ENCODE data around the gene AGXT2.
"Not testable (repeated sequence)": the region's sequence is repeated elsewhere in the genome, so short reads cannot be mapped to it uniquely, and the experiment has no call there.

Gene AGXT2

DNA sequence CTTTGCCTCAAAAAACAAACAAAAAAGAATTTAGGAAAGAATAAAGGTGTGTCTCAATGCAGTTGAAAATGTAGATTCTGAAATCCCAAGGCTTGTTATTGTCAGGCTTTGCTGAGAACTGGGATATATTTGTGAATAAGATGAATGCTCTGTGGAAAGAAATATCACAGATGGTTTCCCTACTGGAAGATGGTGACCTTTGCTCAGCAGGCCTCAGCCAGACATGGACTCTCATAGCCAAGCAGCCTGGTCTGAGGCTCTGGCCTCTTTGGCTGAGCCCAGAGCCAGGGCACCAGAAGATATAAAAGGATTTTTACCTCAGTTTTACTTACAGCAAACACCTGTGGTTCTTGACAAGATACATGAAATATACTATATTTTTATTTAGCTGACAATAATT, 37.1 kb downstream of the AGXT2 start:
- DNase-seq: no peak

GRCh38 chr5:35009657-35010056, 38.1 kb downstream of the AGXT2 start:
- no peak for DNase-seq

DNA sequence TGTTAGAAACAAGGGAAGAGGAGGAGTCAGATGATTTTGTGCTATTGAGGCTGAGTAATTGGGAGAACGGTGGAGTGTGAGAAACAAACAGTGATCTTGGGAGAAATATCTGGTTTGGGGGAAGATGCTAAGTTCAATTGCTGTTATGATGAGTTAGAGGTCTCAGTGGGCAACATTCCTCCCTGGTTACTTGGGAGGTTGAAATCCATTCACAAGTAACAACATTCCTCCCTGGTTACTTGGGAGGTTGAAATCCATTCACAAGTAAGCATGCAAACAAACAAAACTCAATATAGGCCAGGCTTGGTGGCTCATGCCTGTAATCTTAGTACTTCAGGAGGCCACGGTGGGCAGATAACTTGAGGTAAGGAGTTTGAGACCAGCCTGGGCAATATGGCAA, 38.7 kb downstream of the AGXT2 start:
- DNase-seq: no peak

DNA sequence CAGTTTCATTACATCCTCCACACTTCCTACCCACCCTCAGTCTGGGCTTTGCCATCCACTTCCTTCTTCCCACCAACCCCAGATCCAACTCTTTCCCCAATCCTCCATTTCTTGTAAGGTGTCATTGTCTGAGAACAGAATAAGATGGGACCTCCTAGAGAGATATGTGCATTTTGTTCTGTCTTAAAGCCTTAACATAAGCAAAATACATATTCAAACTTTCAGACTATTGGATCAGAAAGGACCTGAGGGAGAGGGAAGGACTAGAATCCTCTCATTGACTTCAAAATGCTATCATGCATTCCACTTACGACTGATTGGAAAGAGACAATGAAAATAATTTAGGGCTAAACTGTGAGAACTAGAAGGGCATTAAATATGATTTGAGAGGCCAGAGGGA, 43.0 kb downstream of the AGXT2 start:
- DNase-seq: no peak

DNA sequence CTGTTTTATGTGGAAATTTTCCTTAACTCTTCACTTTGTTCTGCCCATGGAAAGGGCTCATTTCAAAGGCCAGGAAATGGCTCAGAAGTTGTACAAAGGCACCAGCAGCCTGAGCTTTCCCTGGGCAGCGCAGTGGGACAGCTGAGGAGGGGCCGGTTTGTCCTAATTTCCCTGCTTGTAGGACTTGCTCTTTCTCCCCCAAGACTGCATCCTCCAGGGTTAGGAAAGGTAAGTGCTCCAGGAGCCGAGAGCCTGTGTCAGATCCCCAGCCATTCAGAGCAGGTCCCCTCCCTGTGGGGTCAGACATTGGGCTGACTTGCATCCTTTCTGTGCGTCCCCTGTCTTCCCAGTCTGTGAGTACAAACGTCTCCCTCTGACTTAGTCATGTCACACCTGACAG, 43.5 kb downstream of the AGXT2 start:
- no peak for DNase-seq

DNA sequence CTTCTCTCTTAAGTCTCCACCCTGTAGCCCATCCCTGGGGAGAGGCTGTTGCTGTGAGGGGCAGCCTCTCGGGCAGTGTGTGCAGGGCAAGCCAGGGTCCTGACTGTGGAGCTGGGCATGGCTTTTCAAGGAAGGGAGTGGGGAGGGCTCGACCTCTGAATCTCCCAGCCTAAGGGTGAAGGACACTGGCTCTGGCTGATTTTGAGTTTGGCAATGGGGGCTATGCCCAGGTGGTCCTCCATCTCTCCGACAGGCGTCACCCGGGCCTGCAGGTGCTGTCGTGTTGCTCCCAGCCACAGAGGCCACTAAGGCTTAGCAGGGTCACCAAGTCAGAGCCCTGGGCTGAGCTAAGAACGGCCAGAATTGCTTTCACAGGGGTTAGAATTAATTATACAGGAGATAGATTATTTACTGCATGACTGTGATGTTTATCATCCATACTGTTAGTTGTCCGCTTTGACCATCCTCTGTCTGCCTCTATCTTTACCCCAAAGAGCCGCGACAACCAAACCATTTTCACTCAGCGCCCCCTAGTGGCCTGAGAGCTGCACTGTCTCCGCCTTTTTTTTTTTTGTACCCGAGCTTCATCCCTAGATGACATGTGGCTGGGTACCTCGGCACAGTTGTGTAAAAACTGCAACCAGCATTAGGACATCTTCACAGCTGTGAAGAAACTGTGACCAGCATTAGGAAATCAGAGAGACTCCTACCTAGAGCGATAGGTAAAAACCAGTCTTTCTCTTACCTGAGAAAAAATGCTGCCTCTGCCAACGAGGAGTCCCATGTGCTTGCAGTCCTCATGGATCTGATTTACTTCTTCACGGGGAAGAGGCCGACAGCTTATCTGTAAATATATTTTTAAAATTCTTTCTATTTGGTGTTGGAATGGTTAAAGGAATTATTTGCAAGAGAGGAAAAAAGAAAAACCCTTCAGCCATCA, 44.5 kb downstream of the AGXT2 start:
- DNase-seq: peak; percentile 86

DNA sequence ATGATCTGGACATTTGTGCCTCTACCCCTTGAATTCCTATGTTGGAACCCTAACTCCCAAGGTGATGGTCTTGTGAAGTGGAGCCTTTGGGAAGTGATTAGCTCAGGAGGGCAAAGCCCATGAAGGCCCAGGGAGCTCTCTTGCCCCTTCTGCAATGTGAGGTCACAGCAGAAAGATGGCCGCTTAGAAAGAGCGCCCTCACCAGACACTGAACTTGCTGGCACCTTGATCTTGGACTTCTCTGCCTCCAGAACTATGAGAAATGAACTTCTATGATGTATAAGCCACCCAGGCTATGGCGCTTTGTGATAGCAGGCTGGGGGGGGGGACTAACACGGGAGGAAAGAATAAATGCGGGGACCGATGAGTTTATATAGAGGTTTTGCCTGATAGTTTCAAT, 45.3 kb downstream of the AGXT2 start:
- DNase-seq: no peak

DNA sequence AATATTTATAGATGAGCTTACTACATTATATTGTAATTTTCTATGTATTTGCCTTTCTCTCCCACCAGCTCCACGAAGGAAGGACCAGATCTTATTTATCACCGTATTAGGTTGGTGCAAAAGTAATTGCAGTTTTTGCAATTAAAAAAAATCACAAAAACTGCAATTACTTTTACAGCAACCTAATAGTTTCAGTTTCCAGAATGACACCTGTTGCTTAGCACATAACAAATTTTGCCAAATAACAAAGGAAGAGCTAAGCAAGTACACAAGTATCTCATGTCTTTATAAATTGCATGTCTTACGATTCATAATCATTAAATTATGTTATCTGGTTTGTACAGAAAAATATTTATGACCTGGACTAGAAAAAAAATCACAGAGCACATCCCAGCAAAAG, 45.9 kb downstream of the AGXT2 start:
- no peak for DNase-seq

- no peak for DNase-seq
Observed at GRCh38 chr5:34998058-34998789, 49.5 kb downstream of the AGXT2 start.

DNA sequence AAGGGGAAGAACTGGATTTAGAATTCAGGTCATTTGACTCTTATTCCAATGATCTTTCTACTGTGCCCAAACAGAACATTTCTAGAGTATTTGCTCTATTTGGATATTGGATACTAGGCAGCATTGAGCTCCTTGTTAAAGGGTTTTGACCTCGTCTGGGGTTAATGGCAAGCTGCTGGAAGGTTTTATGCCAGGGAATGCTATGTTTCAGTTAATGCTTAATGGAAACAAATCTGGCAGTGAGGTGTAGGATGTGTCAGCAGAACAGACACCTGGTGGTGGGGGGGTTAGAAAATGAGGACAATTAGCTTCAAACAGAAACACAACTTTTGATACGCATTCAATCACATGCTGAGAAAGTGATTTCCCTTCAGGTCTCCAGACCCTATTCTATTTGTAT, 51.5 kb downstream of the AGXT2 start:
- DNase-seq: no peak

GRCh38 chr5:34993951-34994350, 53.8 kb downstream of the AGXT2 start:
- DNase-seq: no peak

DNA sequence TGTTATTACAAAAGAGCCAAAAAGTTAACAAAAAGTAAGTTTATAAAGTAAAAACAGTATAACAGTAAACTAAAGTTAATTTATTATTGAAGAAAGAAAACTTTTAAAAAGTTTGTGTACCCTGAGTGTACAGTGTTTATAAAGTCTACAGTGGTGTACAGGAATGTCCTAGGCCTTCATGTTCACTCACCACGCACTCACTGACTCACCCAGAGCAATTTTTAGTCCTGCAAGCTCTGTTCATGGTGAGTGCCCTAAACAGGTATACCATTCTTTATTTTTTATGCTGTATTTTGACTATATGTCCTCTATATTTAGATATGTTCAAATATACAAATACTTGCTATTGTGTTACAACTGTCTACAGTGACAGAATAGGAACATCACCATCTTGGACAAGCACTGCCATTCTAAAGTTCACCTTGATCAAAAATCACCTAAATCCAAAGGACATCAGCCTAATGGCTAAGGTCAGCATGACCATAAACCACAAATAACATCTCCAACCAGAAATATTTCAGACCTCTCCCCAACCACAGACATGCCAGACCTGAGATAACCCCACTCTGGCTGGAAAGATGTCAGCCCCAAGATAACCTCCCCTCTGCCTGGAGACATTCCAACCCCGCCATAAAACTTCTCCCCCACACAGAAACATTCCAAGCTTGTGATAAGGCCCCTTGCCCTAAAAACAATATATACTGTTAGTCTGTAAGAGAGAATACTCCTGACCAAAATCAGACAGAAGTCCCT, 56.1 kb downstream of the AGXT2 start:
- no peak for DNase-seq

DNA sequence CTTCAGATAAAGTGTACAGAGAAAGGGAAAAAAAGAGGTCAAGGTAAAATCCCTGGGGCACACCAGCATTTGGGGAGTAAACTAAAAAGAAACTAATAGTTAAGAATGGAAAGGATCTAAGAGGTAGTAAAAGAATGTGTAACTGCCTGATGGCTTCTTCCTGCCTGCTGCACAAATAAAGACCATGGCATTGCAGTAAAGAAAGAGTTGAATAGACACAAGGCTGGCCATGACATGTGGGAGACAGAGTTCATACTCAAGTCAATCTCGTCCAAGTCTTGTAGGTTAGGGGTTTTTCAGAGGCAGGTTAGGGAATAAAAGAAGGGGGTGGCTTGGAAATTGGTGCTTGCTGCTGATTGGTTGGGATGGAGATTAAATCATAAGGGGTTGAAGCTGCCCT, 60.8 kb downstream of the AGXT2 start:
- no peak for DNase-seq

DNA sequence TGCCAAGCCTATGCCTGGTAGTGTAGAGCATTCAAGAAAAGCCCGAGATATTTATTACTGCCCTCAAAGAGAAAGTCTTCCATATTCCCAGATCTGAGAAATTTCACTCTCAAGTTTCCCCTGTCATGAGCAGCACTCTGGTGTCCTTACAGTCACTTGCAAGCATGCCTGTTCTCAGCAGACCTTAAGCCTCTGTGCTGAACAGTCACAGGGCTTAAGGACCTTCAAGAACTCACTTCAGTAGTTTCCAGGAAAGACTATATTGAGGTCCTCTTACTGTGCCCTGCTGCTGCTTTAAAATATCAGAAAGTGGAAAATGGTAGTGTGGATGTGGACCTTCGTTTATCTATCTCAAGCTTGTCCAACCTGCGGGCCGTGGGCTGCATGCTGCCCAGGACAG, 64.9 kb downstream of the AGXT2 start:
- DNase-seq: no peak

DNA sequence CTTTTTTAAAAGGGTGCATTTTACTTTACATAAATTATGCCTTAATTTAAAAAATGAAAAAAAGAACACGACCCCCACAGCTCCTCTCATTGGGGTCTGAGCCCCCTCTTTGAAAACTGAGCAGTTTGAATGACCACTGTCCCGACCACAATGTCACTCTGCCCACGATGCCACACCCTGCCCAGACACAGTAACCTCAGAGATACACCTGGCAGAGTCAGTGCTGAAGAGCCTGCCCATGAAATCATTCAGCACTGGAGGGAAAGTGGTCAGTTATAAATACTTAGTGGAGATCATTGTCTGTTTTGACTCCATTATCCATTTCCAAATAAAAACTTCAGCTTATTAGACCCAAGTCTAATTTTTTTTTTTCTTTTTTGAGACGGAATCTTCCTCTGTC, 69.1 kb downstream of the AGXT2 start:
- DNase-seq: no peak

GRCh38 chr5:34977934-34978613, 69.7 kb downstream of the AGXT2 start:
- no peak for DNase-seq

GRCh38 chr5:34976347-34976746, 71.4 kb downstream of the AGXT2 start:
- no peak for DNase-seq

GRCh38 chr5:34971655-34972054, 76.1 kb downstream of the AGXT2 start:
- DNase-seq: not testable (repeated sequence)

DNA sequence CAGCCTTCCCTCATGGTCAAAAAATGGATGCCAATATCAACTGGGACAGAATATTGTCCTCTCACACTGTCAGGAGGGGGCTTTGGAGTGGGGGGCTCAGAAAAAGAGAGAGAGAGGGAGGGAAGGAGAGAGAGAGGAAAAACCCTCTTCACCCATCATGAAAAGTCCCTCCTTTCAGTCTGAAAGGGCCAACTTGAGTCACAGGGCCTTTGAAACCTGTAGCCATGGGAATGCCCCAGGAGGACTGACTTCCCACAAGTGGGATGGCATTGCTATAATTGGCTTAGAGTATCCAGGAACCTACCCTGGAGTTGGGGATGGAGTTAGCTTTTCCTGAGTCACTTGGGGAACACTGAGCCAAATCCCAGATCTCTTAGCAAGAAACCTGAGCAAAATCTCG, 77.2 kb downstream of the AGXT2 start:
- no peak for DNase-seq

DNA sequence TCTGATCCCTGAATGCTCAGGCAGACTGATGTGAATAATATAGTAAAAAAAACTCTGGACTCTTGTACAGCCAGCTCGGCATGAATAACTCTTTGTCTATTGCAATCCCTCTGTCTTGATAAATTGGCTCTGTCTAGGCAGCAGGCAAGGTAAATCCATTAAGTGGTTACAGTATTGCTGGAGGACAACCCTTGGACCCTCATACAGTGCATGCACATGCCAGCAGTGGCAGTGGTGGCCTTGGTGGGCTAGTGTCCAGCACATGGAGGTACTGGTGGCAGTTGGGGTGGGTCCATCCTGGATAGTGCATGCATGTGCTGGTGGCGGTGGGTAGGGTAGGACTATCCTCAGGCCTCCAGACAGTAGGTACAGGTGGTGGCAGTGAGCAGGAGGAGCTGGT, 79.5 kb downstream of the AGXT2 start:
- no peak for DNase-seq

DNA sequence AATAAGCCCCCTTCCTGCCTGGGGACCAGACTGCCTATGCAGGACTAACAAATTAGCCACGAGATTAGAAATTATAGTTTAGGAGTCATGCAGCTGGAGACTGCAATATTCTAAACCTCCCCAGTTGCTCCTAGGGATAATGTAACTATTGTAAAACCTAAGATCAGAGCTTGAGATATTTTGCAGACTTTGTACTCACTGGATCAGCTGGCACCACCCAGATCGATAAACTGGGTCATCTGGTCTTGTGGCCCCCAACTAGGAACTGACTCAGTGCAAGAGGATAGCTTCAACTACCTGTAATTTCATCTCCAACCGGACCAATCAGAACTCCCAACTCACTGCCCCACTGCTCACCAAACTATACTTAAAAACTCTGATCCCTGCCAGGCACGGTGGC, 80.2 kb downstream of the AGXT2 start:
- DNase-seq: no peak

DNA sequence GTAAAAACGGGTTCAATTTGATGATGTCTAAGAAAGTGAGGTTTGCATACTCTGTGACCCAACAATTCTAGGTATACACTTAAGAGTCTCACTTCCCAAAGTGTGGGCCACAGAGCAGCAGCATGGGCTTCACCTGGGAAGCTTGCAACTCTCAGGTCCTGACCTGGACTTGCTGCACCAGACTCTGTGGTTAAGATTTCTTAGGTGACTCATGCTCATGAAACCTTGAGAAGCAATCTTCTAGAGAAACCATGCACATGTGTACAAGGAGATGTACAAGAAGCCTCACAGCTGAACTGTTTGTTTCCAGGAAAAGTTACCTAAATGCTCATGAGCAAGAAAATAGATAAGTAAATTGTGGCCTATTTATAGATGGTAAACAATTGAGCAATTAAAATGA, 88.4 kb downstream of the AGXT2 start:
- DNase-seq: no peak
